H9 (cell line): Measurements from ENCODE around the gene GADD45A. TPM values are rescaled to one million over a fixed set of nuclear protein-coding genes. Genes with fewer than 3 reads are reported as not detected.

Source experiments
- DNase-seq: peaks from one replicate; pipeline ENCODE4 v3.0.0-alpha.2; 2017
- H2AFZ ChIP-seq: one replicate; pipeline ENCODE4 v1.6.1; 2013; ENCODE audit warnings: mild to moderate bottlenecking, low read length, control low read depth, moderate library complexity
- H2AK5ac ChIP-seq: 2 replicates; pipeline ENCODE4 v1.6.1; 2013; ENCODE audit warnings: low read length, control low read depth, mixed read lengths; ENCODE audit not compliant: insufficient read length
- H2BK120ac ChIP-seq: one replicate; pipeline ENCODE4 v1.6.1; 2013; ENCODE audit warnings: low read depth, mild to moderate bottlenecking, low read length, control low read depth, inconsistent platforms; ENCODE audit not compliant: poor library complexity, severe bottlenecking
- H2BK12ac ChIP-seq: 2 replicates; pipeline ENCODE4 v1.6.1; 2013; ENCODE audit warnings: low read length, control low read depth, mixed read lengths, low read depth; ENCODE audit not compliant: insufficient read length
- H2BK15ac ChIP-seq: 2 replicates; pipeline ENCODE4 v1.6.1; 2013; ENCODE audit warnings: low read depth, low read length, control low read depth
- H2BK20ac ChIP-seq: one replicate; pipeline ENCODE4 v1.6.1; 2013; ENCODE audit warnings: low read depth, mild to moderate bottlenecking, low read length, control low read depth, inconsistent platforms; ENCODE audit not compliant: poor library complexity, severe bottlenecking
- H2BK5ac ChIP-seq: 2 replicates; pipeline ENCODE4 v1.6.1; 2013; ENCODE audit warnings: low read length, control low read depth, mixed read lengths; ENCODE audit not compliant: insufficient read length
- H3K14ac ChIP-seq: 2 replicates; pipeline ENCODE4 v1.6.1; 2013; ENCODE audit warnings: low read length, control low read depth; ENCODE audit not compliant: insufficient read depth
- H3K18ac ChIP-seq: 2 replicates; pipeline ENCODE4 v1.6.1; 2013; ENCODE audit warnings: low read depth, mild to moderate bottlenecking, mixed read lengths, low read length, control low read depth; ENCODE audit not compliant: insufficient read length
- H3K23ac ChIP-seq: 2 replicates; pipeline ENCODE4 v1.6.1; 2013; ENCODE audit warnings: low read length, control low read depth, mixed read lengths, low read depth; ENCODE audit not compliant: insufficient read length
- H3K23me2 ChIP-seq: 2 replicates; pipeline ENCODE4 v1.6.1; 2013; ENCODE audit warnings: low read depth, mild to moderate bottlenecking, mixed read lengths, low read length, control low read depth; ENCODE audit not compliant: insufficient read length, poor library complexity, severe bottlenecking
- H3K27ac ChIP-seq: 2 replicates; pipeline ENCODE4 v1.5.1; 2013; ENCODE audit warnings: low read length, control low read depth, mixed read lengths, low read depth; ENCODE audit not compliant: insufficient read length
- H3K27me3 ChIP-seq: 2 replicates; pipeline ENCODE4 v1.6.1; 2013; ENCODE audit warnings: low read length, control low read depth, inconsistent platforms; ENCODE audit not compliant: insufficient read depth
- H3K4ac ChIP-seq: 2 replicates; pipeline ENCODE4 v1.6.1; 2013; ENCODE audit warnings: low read depth, mild to moderate bottlenecking, control low read depth, inconsistent platforms, low read length, moderate library complexity
- H3K4me1 ChIP-seq: 2 replicates; pipeline ENCODE4 v1.6.1; 2013; ENCODE audit warnings: low read length, control low read depth, inconsistent platforms; ENCODE audit not compliant: insufficient read depth
- H3K4me2 ChIP-seq: 2 replicates; pipeline ENCODE4 v1.6.1; 2013; ENCODE audit warnings: low read length, control low read depth, mixed read lengths; ENCODE audit not compliant: insufficient read length, insufficient read depth
- H3K56ac ChIP-seq: 2 replicates; pipeline ENCODE4 v1.6.1; 2013; ENCODE audit warnings: low read depth, mild to moderate bottlenecking, mixed read lengths, low read length, control low read depth; ENCODE audit not compliant: insufficient read length
- H3K79me1 ChIP-seq: 2 replicates; pipeline ENCODE4 v1.6.1; 2013; ENCODE audit warnings: low read depth, mild to moderate bottlenecking, moderate library complexity, low read length, control low read depth, inconsistent platforms; ENCODE audit not compliant: insufficient read depth, poor library complexity, severe bottlenecking
- H3K79me2 ChIP-seq: 2 replicates; pipeline ENCODE4 v1.6.1; 2013; ENCODE audit warnings: low read length, control low read depth, inconsistent platforms; ENCODE audit not compliant: insufficient read depth
- H3K9ac ChIP-seq: 2 replicates; pipeline ENCODE4 v1.6.1; 2013; ENCODE audit warnings: low read length, control low read depth, mixed read lengths; ENCODE audit not compliant: insufficient read length; ENCODE audit errors: extremely low read depth
- H3K9me3 ChIP-seq: one replicate; pipeline ENCODE4 v1.6.1; 2013; ENCODE audit warnings: low read depth, low read length, inconsistent platforms; ENCODE audit not compliant: control insufficient read depth
- H3T11ph ChIP-seq: one replicate; pipeline ENCODE4 v1.6.1; 2013; ENCODE audit warnings: mild to moderate bottlenecking, low read length, control low read depth, inconsistent platforms
- H4K20me1 ChIP-seq: one replicate; pipeline ENCODE4 v1.6.1; 2013; ENCODE audit not compliant: control insufficient read depth, insufficient read length, insufficient read depth
- H4K5ac ChIP-seq: 2 replicates; pipeline ENCODE4 v1.6.1; 2013; ENCODE audit warnings: low read depth, mild to moderate bottlenecking, mixed read lengths, low read length, control low read depth; ENCODE audit not compliant: insufficient read length
- H4K8ac ChIP-seq: replicated peaks from 2 replicates; pipeline ENCODE4 v1.6.1; 2013; ENCODE audit warnings: low read length, control low read depth, mixed read lengths, low read depth; ENCODE audit not compliant: insufficient read length
- H4K91ac ChIP-seq: 2 replicates; pipeline ENCODE4 v1.6.1; 2013; ENCODE audit warnings: low read depth, mild to moderate bottlenecking, moderate library complexity, mixed read lengths, low read length, control low read depth; ENCODE audit not compliant: insufficient read length
- H3K27ac Mint-ChIP-seq, 3 experiments: 2 replicates in 2 of 3; 3 replicates in 1 of 3; pipeline ENCODE4 v1.8.0; 2020 to 2021; ENCODE audit warnings: mixed read lengths in 3 of 3, mild to moderate bottlenecking in 1 of 3, moderate library complexity in 1 of 3
- H3K27me3 Mint-ChIP-seq: 2 replicates; pipeline ENCODE4 v1.8.0; 2021; ENCODE audit warnings: low read depth, mild to moderate bottlenecking, moderate library complexity, mixed read lengths
- H3K36me3 Mint-ChIP-seq, 3 experiments: 2 replicates in 2 of 3; 3 replicates in 1 of 3; pipeline ENCODE4 v1.8.0; 2020 to 2021; ENCODE audit warnings: low read depth in 3 of 3, mixed read lengths in 3 of 3; ENCODE audit not compliant: insufficient read depth in 1 of 3
- H3K4me1 Mint-ChIP-seq, 2 experiments: 2 replicates each; pipeline ENCODE4 v1.8.0; 2020; ENCODE audit warnings: mixed read lengths in 2 of 2
- H3K4me3 Mint-ChIP-seq, 2 experiments: 2 replicates in 1 of 2; 3 replicates in 1 of 2; pipeline ENCODE4 v1.8.0; 2020 to 2021; ENCODE audit warnings: mild to moderate bottlenecking in 2 of 2, mixed read lengths in 2 of 2, moderate library complexity in 1 of 2
- H3K9me3 Mint-ChIP-seq, 2 experiments: 2 replicates in 1 of 2; 3 replicates in 1 of 2; pipeline ENCODE4 v1.8.0; 2020; ENCODE audit warnings: mild to moderate bottlenecking in 2 of 2, mixed read lengths in 2 of 2, moderate library complexity in 1 of 2
- WGBS: extraction: QIAGEN DNeasy Blood & Tissue Kit; methylation state at CpG from one replicate; pipeline ENCODE4 v1.1.7; 2013; ENCODE audit warnings: missing lambda C conversion rate, low lambda C conversion rate, mixed read lengths; ENCODE audit not compliant: insufficient read length; ENCODE audit errors: extremely low coverage; 5-methylcytosine and 5-hydroxymethylcytosine counted together
- total RNA-seq: library from RNA; stranded (reverse); gene quantifications from 2 replicates; pipeline ENCODE4 v1.2.1, GENCODE V29; 2021
- TF ChIP-seq, protein P1 (sequence below): fragments of 200-600 bp; sonication (generic); conservative IDR thresholded peaks from 3 replicates; pipeline ENCODE4 v1.8.0; 2021; ENCODE audit warnings: antibody characterized with exemption, mild to moderate bottlenecking

Gene GADD45A
- total RNA-seq, 1 experiment from 2014 or later = 22.8 TPM

DNA sequence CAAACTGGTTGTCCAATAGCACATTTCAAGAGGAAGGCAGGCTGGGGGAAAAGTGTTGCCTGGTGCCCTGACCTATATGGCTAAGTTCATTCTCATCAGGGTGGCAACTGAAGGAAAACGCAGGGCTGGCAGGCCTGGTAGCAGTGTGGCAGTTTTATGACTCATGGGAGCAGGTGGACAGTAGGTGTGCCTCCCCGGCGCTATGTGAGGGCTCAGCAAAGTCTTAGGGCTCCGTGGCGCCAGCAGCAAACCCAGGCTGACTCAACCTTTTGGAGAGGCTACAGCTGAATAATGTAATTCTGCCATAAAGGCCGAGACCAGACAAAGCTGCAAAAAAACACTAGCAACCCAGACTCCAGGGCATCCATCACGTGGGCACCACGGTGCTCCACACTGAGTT lies 23.6 kb downstream of the GADD45A start:
- H2AFZ ChIP-seq = no peak overlapping the region
- H3K4me1 ChIP-seq = no peaks in the 10 kb centered on the region
- H3K56ac ChIP-seq = no peak overlapping the region
- WGBS = no CpG with 5 or more reads among the region's 8 CpGs
- H2BK20ac ChIP-seq = no peak overlapping the region
- H3K4me1 Mint-ChIP-seq = peaks cover 5 to 10% of the 10 kb centered on the region in 2 experiments
- H4K20me1 ChIP-seq = no peaks in the 10 kb centered on the region
- no peak overlapping the region for H2BK120ac ChIP-seq
- H3K4me2 ChIP-seq = no peak overlapping the region
- H3K79me1 ChIP-seq = no peaks in the 10 kb centered on the region
- DNase-seq = no peak
- no peak overlapping the region for H4K8ac ChIP-seq
- no peaks in the 10 kb centered on the region for H3K27me3 ChIP-seq
- no peaks in the 10 kb centered on the region; a peak in 2 of 7 replicates for H3K36me3 Mint-ChIP-seq
- no peaks in the 10 kb centered on the region for H3K79me2 ChIP-seq
- no peak overlapping the region for H2BK15ac ChIP-seq
- no peak overlapping the region for H2BK12ac ChIP-seq
- no peak overlapping the region for H3K4me3 Mint-ChIP-seq
- H3K23me2 ChIP-seq = no peaks in the 10 kb centered on the region
- TF ChIP-seq, protein P1, sequence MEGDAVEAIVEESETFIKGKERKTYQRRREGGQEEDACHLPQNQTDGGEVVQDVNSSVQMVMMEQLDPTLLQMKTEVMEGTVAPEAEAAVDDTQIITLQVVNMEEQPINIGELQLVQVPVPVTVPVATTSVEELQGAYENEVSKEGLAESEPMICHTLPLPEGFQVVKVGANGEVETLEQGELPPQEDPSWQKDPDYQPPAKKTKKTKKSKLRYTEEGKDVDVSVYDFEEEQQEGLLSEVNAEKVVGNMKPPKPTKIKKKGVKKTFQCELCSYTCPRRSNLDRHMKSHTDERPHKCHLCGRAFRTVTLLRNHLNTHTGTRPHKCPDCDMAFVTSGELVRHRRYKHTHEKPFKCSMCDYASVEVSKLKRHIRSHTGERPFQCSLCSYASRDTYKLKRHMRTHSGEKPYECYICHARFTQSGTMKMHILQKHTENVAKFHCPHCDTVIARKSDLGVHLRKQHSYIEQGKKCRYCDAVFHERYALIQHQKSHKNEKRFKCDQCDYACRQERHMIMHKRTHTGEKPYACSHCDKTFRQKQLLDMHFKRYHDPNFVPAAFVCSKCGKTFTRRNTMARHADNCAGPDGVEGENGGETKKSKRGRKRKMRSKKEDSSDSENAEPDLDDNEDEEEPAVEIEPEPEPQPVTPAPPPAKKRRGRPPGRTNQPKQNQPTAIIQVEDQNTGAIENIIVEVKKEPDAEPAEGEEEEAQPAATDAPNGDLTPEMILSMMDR = no peak
- no peak overlapping the region for H3K27ac Mint-ChIP-seq
- H3K9ac ChIP-seq = no peak overlapping the region
- no peaks in the 10 kb centered on the region for H3K9me3 Mint-ChIP-seq
- no peak overlapping the region for H3K27ac ChIP-seq
- H3K9me3 ChIP-seq = no peaks in the 10 kb centered on the region
- no peak overlapping the region for H3K4ac ChIP-seq
- no peak overlapping the region for H4K5ac ChIP-seq
- no peak overlapping the region for H3K14ac ChIP-seq
- no peak overlapping the region for H3K18ac ChIP-seq
- H2AK5ac ChIP-seq = no peak overlapping the region
- H3K27me3 Mint-ChIP-seq = no peaks in the 10 kb centered on the region
- H3K23ac ChIP-seq = no peak overlapping the region
- no peak overlapping the region for H3T11ph ChIP-seq
- H2BK5ac ChIP-seq = no peak overlapping the region
- no peak overlapping the region for H4K91ac ChIP-seq
